GM10847 (cell line): ENCODE measurements around the gene TMEM190.

Source experiments
- POLR2A ChIP-seq: IDR thresholded peaks from 2 replicates; pipeline ENCODE4 v1.6.1; 2011; ENCODE audit not compliant: insufficient read length; ENCODE audit errors: extremely low read depth

TMEM190 gene

DNA sequence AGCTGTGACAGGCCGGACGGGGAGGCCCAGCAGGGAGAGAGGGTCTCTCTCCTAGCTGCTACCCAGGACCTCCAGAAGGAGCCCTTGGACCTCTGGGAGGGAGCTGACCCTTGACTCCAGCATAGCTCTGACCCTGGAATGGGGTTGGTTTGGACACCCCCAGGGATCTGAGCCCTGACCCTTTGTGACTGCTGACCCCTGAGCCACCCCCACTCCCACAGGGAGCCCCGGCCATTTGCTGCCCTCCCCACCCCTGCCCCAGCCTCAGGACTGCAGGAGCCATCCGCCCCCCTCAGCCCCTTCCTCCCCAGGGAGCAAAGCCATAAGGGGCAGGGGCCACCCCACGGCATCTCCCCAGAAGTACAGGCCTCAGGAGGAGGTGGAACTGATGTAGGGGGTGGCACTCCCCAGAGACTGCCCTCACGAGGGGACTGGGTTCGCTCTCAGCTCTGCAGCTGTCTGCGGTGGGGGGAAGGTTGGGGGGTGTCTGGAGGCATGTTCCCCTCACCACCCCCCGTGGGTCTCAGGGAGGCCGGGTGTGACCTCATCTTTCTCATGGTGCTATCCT is 29.1 kb upstream of the TMEM190 start:
- TF ChIP-seq POLR2A: no peak

DNA sequence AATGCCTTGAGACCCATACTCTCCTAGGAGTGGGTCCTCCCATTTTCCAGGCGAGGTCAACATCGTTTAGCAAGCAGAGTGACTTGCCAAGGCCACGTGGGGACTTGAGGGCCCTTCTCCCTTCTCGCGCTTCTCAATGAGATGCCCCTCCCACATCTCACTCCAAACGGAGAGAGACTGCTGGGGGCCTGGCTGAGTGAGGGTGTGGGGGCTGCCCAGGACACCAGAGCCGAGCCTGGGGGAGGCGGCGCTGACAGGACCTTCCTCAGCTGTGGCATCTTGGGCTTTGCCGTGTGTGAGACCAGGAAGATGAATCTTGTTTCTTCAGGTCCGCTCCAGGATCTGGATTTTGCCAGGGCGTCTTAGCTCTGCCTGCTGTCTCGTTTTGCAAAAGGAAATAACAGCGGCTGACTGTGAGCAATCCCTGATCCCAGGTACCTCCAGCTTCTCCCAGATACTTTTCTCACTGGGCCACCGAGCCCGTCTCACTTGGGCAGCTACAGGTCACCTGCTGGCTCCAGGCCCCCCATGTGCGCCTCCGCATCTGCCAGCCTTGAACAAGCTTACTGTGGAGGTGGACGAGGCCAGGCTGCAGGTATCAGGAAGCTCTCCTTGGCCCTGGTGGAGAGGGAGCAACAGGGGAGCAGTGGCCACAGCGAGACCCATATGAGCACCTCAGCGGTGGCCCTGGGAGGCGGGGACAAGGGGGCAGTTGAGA is 28.1 kb upstream of the TMEM190 start:
- TF ChIP-seq POLR2A: no peak

DNA sequence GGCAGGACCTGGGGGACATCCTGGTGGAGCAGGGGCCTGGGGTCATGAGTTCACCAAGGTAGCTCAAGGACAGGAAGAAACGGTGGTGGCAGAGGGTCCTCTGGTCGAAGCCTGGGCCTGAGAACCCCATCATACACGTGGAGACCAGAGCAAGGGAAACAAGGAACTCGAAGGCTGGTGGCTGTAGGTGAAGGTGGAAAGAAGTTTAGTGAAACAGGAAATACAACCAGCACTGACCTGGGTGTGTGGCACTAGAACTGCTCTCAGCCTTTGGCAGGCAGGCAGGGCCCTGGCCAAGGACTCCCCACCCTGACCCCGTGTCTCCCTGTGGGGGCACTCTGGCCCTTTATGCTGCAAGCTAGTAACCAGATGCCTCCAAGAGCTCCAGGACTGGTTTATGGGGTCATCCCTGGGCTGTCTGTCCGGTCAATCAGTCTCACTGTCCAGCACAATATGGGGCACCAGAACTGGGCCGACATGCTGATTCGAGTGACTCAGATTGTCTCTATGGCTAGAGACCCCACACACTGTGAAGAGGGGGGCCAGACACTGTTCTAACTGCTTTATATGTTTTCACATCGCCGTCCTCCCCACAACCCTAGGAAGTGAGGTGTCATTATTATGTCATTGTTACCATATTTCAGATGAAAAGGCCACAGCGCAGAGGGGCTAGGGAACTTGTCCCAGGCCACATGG is 25.9 kb upstream of the TMEM190 start:
- TF ChIP-seq POLR2A: no peak

DNA sequence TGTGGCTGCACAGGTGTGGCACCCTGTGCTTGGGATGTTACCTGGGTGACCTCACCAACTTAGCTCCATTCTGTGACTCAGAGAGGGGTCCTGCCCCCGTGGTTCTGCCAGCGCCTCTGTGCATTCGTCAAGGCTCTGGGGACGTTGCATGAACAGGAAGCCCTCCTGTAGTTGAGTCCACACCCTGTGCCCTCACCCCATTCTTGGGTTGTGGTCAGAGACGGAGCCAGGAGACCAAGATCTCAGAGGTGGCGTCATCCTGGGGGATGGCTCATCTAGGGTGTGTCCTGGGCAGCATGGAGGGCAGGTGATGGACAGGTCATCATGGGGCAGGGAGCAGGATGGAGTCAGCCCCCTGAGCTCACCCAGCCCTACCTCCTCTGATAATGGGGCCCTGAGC is 24.6 kb upstream of the TMEM190 start:
- no peak for TF ChIP-seq POLR2A

DNA sequence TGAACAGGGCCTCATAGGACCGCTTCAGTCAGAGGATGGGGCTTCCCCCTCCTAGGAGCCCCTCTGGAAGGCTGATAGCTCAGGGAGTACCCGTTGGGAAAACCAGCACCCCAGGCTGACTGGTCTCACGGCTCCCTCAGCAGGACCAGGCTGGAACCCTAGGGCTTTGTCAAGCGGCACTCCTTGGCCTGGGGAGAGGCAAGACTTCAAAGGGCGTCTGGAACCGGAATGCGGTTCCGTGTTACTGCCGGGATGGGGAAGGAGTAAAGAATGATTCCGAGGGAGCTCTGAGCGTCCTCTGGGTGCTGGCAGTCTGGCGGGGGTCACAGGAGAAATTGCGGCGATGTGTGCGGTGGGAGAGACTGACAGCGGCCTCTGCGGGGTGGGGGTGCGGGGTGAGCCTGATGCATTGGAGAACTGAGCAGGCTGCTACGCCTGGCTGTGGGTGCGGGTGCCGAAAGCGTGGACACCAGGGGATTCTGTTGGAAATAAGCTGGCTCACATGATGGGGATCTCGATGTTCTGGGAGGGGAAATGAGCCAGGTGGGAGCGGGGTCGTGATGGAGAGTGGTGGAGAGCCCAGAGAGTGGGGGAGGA is 24.0 kb upstream of the TMEM190 start:
- no peak for TF ChIP-seq POLR2A

DNA sequence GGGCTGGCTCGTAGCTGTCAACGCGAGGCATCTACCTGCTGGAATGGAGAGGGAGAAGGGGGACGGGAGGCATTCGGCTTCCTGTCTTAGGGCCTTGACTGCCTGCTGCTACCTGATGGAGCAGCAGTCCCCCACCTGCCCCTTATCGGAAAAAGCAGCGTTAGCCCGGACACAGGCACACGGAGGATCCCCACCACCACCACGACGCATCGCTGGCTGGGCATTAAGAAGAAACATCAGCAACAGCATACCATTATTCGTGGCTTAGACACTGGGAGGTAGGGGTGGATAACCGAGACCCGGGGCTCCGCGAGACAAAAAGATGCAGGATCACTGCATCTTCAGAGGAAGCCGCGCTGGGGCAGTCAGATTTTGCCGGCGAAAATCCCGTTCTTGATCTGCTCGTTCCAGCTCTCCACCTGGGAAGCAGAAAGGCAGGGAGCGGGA is 23.2 kb upstream of the TMEM190 start:
- TF ChIP-seq POLR2A: no peak

DNA sequence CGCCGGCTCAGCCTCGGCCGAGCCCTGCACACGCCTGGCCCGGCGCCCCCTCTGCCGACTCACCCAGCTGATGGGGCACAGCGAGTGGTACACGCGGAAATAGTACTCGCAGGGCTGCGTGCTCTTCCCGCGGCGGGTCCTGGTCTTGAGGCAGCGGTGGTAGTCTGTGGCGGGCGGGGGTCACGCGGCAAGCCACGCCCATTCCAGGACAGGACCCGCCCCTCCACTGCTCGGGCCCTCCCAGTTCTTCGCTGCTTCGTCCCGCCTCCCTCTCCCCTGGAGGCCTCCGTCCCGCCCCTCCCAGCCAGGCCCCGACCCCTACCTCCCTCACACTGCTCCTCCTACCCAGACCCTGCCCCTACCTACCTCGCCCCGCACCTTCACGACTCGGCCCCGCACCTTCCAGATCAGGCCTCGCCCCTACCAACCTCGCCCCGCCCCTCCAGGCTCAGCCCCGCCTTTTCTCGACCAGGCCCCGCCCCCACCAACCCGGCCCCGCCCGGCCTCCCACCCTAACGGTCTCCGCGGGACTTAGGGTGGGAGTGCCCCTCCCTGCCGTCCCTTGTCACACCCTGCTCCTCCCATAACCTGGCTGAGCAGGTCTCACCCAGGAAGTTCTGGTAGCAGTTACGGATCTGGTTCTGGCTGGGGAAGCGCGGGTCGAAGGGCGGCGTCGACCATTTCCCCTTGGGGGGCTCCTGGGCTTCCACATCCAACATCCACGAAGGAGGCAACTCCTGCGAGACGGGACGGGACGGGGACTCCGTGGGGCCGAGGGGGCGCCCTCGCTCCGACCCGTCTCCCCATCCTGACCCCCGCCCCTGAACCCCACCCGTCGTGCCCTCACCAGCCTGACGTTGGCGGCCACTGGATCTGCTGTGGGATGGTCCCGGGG is 22.6 kb upstream of the TMEM190 start:
- TF ChIP-seq POLR2A: no peak

DNA sequence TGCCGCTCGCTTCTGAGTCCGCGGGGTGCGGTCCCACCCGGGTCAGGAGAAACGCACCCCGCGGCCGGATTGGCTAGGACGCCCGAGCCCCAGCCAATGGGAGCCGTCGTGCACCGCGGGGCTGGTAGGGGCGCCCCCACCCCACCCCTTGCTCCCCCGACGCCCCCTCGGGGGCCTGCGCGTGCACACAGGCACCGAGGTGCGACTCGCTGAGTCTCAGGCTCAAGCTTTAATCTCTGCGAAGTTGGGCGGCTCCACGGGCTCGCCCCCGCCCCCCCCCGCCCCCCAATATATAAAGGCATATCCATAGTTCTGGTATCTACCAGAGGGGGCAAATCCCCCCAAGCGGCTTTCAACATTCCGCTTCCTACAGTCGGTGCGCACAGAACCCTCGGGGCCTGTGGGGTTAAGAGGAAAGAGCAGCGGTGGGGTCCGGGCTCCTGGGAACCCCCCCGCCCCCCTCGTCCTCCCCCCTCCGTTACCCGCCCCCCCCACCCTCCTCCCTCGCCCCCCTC is 21.9 kb upstream of the TMEM190 start, which contains the start of gene COX6B2:
Gene COX6B2 (minus strand): TSS at position 22 of the 515 bp plus-strand sequence. CDS start 198 bp downstream, outside the sequence.
- TF ChIP-seq POLR2A: no peak

DNA sequence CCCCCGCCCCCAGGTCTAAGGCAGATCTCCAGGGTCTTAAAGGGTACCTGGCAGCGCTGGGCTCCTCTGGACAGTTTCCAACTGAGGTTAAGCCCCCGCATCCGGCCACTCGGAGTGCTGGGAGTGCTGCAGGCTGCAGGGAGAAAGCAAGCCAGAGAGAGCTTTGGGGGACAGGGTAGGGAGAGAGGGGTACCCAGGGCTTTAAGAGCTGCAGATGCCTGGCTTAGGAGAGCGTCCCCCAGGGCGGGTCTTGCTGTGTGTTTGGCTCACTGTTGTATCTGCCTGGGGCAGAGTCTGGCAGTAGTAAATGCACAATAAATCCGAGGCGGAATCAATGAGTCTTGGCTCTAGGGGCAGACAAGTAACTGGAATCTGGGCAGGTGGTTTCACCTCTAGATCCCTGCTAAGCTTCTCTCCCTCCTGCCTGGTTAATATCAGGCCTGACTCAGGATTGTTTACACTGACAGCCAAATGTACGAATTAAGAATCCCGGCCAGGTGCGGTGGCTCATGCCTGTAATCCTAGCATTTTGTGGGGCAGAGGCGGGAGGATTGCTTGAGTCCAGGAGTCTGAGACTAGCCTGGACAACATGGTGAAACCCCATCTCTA is 21.3 kb upstream of the TMEM190 start:
- TF ChIP-seq POLR2A: no peak

DNA sequence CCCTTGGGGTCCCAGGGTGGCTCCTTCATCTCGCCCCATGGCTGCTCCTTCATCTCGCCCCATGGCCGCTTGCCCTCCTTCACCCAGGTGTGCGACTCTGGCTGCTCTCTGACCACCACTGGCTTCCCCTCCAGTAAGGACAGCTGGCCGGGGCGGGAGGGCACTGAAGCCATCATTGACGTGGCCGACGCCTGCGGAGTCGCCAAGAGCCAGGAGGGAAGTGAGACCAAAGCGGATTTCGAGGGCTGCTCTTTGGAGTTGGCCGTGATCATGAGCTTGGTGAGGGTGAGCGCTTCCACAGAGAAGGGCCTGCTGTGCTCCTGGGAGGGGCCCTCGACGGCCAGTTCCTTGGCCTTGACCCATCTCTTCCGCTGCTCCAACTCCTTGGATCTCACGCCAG is 18.1 kb upstream of the TMEM190 start:
- TF ChIP-seq POLR2A: no peak

DNA sequence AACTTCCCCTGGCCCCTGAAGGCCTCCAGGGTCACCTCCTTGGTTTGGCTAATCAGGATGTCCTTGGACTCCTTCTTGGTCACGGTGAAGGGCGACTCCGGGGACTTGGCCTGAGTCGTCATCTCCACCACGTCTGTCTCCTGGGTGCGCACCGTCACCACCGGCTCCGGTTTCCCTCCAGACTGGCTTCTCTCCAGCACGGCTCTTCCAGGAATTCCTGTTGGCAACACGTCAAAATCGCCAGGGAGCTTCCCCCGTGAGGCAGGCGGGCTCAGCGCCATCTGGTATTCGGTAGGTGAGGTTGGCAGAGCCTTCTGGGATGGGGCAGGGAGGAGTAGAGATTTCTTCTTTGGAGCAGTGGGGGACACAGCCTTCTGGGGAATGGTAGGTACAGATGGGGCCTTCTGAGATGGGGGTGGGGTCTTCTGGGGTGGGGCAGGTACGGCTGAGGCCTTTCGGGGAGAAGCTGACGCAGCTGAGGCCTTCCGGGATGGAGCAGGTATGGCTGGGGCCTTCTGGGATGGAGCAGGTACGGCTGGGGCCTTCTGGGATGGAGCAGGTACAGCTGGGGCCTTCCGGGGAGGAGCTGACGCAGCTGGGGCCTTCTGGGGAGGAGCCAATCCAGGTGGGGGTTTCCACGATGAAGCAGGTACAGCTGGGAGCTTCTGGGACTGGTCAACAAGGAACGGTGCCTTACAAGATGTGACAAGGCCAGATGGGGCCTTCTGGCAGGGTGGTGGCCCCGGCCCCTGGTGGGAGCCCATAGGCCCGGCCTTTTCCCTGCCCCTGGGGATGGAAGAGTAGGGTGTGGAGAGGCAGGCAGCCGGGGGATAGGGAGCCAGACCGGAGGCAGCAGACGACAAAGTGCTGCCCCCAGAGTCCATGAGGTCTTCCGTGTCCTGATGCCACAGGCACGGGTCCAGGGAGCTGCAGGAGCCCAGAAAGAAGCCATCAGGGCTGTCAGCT is 17.4 kb upstream of the TMEM190 start:
- TF ChIP-seq POLR2A: no peak

DNA sequence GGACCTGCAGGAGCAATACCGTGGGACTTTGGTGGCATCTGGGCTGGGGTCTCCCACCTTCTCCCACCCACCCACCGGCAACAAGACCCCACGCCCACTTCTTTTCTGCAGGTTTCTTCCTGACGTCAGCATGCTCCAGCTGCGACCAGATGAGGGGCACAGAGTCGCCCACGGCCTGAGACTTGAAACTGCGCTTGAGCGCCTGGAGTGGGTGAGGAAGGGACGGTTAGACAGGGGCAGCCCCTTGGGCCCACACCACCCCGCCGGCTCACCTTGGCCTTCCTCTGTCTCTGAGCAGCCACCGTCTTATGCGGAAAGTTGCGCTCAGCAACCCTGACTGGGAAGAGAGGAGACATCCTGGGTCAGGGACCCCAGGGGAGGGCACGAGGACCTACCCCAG is 15.7 kb upstream of the TMEM190 start:
- TF ChIP-seq POLR2A: no peak
